PC-3 (cell line): Measurements from ENCODE around the gene SALL3. TPM values are rescaled to one million over a fixed set of nuclear protein-coding genes. Genes with fewer than 3 reads are reported as not detected.

ENCODE experiments used
- ATAC-seq: fragments of 200-7000 bp; cut with Tn5 transposase; 2 replicates; pipeline ENCODE4 v1.9.1; 2020; ENCODE audit warnings: mild to moderate bottlenecking, moderate library complexity
- BruUV-seq: library from RNA; stranded (reverse); fragments of 400-500 nt; replicated peaks from 2 replicates; lab custom pipeline; 2021; lab: Mats Ljungman, UMichigan
- CTCF ChIA-PET: fragments of 300-600 bp; sonication (Branson Sonifier 250); formaldehyde crosslinking; loops from one replicate; lab custom pipeline; 2022; ENCODE audit warnings: antibody characterized with exemption; lab: Charles Lee
- POLR2A ChIA-PET: fragments of 300-600 bp; sonication (Branson Sonifier 250); formaldehyde crosslinking; loops from one replicate; lab custom pipeline; 2022; ENCODE audit warnings: antibody characterized with exemption; ENCODE audit not compliant: unreplicated experiment; lab: Charles Lee
- DNase-seq: peaks from one replicate; pipeline ENCODE4 v3.0.0-alpha.2; 2015
- H2AFZ ChIP-seq: fragments of 300-600 bp; sonication (generic); 2 replicates; pipeline ENCODE4 v1.6.0; 2016; ENCODE audit warnings: antibody characterized with exemption, low read length
- H3F3A ChIP-seq: fragments of 300-600 bp; sonication (generic); one replicate; pipeline ENCODE4 v1.6.0; 2017; ENCODE audit warnings: antibody characterized with exemption, low read length, control low read depth, mild to moderate bottlenecking; ENCODE audit not compliant: unreplicated experiment
- H3K27ac ChIP-seq: fragments of 300-600 bp; sonication (generic); 2 replicates; pipeline ENCODE4 v1.5.1; 2016; ENCODE audit warnings: mild to moderate bottlenecking, low read length
- H3K27me3 ChIP-seq: fragments of 300-600 bp; sonication (generic); 2 replicates; pipeline ENCODE4 v1.6.1; 2016; ENCODE audit warnings: low read length, mixed read lengths
- H3K36me3 ChIP-seq: fragments of 300-600 bp; sonication (generic); 2 replicates; pipeline ENCODE4 v1.6.1; 2016; ENCODE audit warnings: low read depth, mixed run types, low read length, mixed read lengths
- H3K4me1 ChIP-seq: fragments of 300-600 bp; sonication (generic); 2 replicates; pipeline ENCODE4 v1.5.1; 2016; ENCODE audit warnings: low read length; ENCODE audit not compliant: insufficient read depth
- H3K4me2 ChIP-seq: fragments of 300-600 bp; sonication (generic); 2 replicates; pipeline ENCODE4 v1.6.0; 2016; ENCODE audit warnings: low read length
- H3K4me3 ChIP-seq: fragments of 300-600 bp; sonication (generic); 2 replicates; pipeline ENCODE4 v1.5.1; 2016; ENCODE audit warnings: mild to moderate bottlenecking, low read length, mixed read lengths
- H3K79me2 ChIP-seq: fragments of 300-600 bp; sonication (generic); 2 replicates; pipeline ENCODE4 v1.6.1; 2017; ENCODE audit warnings: low read length, mixed read lengths
- H3K9ac ChIP-seq: fragments of 300-600 bp; sonication (generic); 2 replicates; pipeline ENCODE4 v1.6.0; 2016; ENCODE audit warnings: mild to moderate bottlenecking, low read length
- H3K9me2 ChIP-seq: fragments of 300-600 bp; sonication (generic); replicated peaks from 2 replicates; pipeline ENCODE4 v1.6.1; 2016; ENCODE audit warnings: mixed run types, low read length, mixed read lengths
- H3K9me3 ChIP-seq: fragments of 300-600 bp; sonication (generic); 2 replicates; pipeline ENCODE4 v1.6.1; 2016; ENCODE audit warnings: low read length, mixed read lengths
- H4K20me1 ChIP-seq: fragments of 300-600 bp; sonication (generic); 2 replicates; pipeline ENCODE4 v1.6.1; 2016; ENCODE audit warnings: low read length, mixed read lengths
- EZH2 ChIP-seq: fragments of 300-600 bp; sonication (generic); IDR thresholded peaks from one replicate; pipeline ENCODE4 v1.6.1; 2017; ENCODE audit warnings: antibody characterized with exemption, mild to moderate bottlenecking, low read length; ENCODE audit not compliant: unreplicated experiment
- EZH2phosphoT487 ChIP-seq: fragments of 300-600 bp; sonication (generic); IDR thresholded peaks from 2 replicates; pipeline ENCODE4 v1.6.1; 2018; ENCODE audit warnings: mild to moderate bottlenecking, antibody characterized with exemption, low read length, borderline replicate concordance
- intact Hi-C: fragments of 100-400 bp; cut with micrococcal nuclease; formaldehyde crosslinking; loops from 2 replicates; pipeline ENCODE4 v1.9.0; 2023
- total RNA-seq: library from RNA; depleted of rRNA; stranded (reverse); fragments of >200 nt; gene quantifications from 2 replicates; pipeline ENCODE4 v1.2.3, GENCODE V29; 2014
- TF ChIP-seq, protein P1 (sequence below): fragments of 300-600 bp; sonication (generic); conservative IDR thresholded peaks from 2 replicates; pipeline ENCODE4 v1.5.1; 2017; ENCODE audit warnings: antibody characterized with exemption, low read depth, mild to moderate bottlenecking, low read length

SALL3 gene
- total RNA-seq, 1 experiment from 2014 or later: not detected

GRCh38 chr18:79000997-79001396 is 21.4 kb downstream of the SALL3 start:
- no peak for TF ChIP-seq EZH2phosphoT487
- TF ChIP-seq EZH2: no peak
- TF ChIP-seq, protein P1, sequence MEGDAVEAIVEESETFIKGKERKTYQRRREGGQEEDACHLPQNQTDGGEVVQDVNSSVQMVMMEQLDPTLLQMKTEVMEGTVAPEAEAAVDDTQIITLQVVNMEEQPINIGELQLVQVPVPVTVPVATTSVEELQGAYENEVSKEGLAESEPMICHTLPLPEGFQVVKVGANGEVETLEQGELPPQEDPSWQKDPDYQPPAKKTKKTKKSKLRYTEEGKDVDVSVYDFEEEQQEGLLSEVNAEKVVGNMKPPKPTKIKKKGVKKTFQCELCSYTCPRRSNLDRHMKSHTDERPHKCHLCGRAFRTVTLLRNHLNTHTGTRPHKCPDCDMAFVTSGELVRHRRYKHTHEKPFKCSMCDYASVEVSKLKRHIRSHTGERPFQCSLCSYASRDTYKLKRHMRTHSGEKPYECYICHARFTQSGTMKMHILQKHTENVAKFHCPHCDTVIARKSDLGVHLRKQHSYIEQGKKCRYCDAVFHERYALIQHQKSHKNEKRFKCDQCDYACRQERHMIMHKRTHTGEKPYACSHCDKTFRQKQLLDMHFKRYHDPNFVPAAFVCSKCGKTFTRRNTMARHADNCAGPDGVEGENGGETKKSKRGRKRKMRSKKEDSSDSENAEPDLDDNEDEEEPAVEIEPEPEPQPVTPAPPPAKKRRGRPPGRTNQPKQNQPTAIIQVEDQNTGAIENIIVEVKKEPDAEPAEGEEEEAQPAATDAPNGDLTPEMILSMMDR: no peak
- no peaks in the 10 kb centered on the region for H3F3A ChIP-seq
- DNase-seq (no peak), ATAC-seq (no peak)
- no peak overlapping the region for H3K9ac ChIP-seq
- H3K27me3 ChIP-seq: peaks cover 63% of the 10 kb centered on the region
- intact Hi-C loops: no loop called here
- H3K36me3 ChIP-seq: no peaks in the 10 kb centered on the region
- no peaks in the 10 kb centered on the region for H3K79me2 ChIP-seq
- no peak overlapping the region for H3K4me2 ChIP-seq
- no peak overlapping the region for H3K4me3 ChIP-seq
- H2AFZ ChIP-seq: no peak overlapping the region
- H3K9me3 ChIP-seq: no peaks in the 10 kb centered on the region
- BruUV-seq: no TSS peak
- H3K27ac ChIP-seq: no peak overlapping the region
- H3K4me1 ChIP-seq: no peaks in the 10 kb centered on the region
- no peaks in the 10 kb centered on the region for H4K20me1 ChIP-seq
- POLR2A ChIA-PET: no interaction called here
- no peaks in the 10 kb centered on the region for H3K9me2 ChIP-seq
- CTCF ChIA-PET: no interaction called here

- Histone ChIP-seq H3K27ac (no peak overlapping the region), H3K9ac (no peak overlapping the region), H3K27me3 (peaks cover 75% of the 10 kb centered on the region), H3F3A (no peaks in the 10 kb centered on the region), H2AFZ (no peak overlapping the region), H4K20me1 (no peaks in the 10 kb centered on the region), H3K4me2 (no peak overlapping the region), H3K79me2 (no peaks in the 10 kb centered on the region), H3K36me3 (no peaks in the 10 kb centered on the region), H3K4me3 (no peak overlapping the region), H3K9me3 (no peaks in the 10 kb centered on the region), H3K9me2 (no peaks in the 10 kb centered on the region), H3K4me1 (no peaks in the 10 kb centered on the region)
- ATAC-seq: no peak
- intact Hi-C loops: no loop called here
- TF ChIP-seq EZH2: no peak
- TF ChIP-seq, protein P1: no peak
- no peak for TF ChIP-seq EZH2phosphoT487
- DNase-seq: no peak
- CTCF ChIA-PET: no interaction called here
- BruUV-seq: no TSS peak
- POLR2A ChIA-PET: no interaction called here
Measured at GRCh38 chr18:79005653-79006052, 26.0 kb downstream of the SALL3 start.

GRCh38 chr18:79006106-79006795 is 26.6 kb downstream of the SALL3 start:
- no peaks in the 10 kb centered on the region for H4K20me1 ChIP-seq
- intact Hi-C loops: no loop called here
- H3K9me2 ChIP-seq: no peaks in the 10 kb centered on the region
- H3K9ac ChIP-seq: no peak overlapping the region
- peaks cover 75% of the 10 kb centered on the region for H3K27me3 ChIP-seq
- H3K36me3 ChIP-seq: no peaks in the 10 kb centered on the region
- H3K79me2 ChIP-seq: no peaks in the 10 kb centered on the region
- H3K4me1 ChIP-seq: no peaks in the 10 kb centered on the region
- DNase-seq: no peak
- no peak overlapping the region for H3K4me3 ChIP-seq
- no peaks in the 10 kb centered on the region for H3K9me3 ChIP-seq
- no TSS peak for BruUV-seq
- no peaks in the 10 kb centered on the region for H3F3A ChIP-seq
- ChIA-PET POLR2A (no interaction called here), CTCF (no interaction called here)
- no peak overlapping the region for H2AFZ ChIP-seq
- H3K4me2 ChIP-seq: no peak overlapping the region
- no peak for ATAC-seq
- TF ChIP-seq EZH2phosphoT487: no peak
- TF ChIP-seq, protein P1: no peak
- TF ChIP-seq EZH2: no peak
- no peak overlapping the region for H3K27ac ChIP-seq
